ENCODE data around the gene BTN1A1.
A peak's percentile ranks its signal among the peaks of the same experiment; 100 is the strongest.
"Not testable (repeated sequence)": the region's sequence is repeated elsewhere in the genome, so short reads cannot be mapped to it uniquely, and the experiment has no call there.

Gene BTN1A1

DNA sequence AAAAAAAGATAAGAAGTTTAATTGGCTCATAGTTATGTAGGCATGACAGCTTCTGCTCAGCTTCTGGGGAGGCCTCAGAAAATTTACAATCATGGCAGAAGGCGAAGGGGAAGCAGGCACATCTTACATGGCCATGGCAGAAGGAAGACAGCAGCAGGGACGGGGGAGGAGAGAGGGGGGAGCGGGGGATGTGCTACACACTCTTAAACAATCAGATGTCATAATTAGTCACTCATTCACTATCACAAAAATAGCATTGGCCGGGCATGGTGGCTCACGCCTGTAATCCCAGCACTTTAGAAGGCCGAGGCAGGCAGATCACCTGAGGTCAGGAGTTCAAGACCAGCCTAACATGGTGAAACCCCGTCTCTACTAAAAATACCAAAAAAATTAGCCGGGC lies 10.9 kb downstream of the BTN1A1 start:
- DNase-seq (ENCODE audit: low spot score), result not testable (repeated sequence)

DNA sequence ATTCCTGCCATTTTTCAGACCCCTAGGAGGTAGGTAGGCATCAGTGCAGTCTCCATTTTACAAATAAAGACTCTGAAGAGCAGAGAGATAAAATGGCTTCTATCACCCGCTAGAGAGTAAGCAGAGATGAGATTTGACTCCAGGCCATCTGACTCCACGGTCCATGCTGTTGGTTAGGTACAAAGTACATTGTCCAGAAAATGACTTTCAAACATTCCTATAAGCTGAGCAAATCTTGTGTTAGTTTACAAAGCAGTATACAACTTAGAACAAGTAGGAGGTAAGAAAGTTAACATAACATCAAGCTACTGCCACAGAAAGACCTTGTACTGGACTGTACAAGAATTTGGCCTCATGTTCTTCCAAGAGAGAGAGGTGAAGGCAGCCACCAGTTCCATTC lies 14.9 kb downstream of the BTN1A1 start:
- DNase-seq (ENCODE audit: low spot score), result no peak

GRCh38 chr6:26516481-26517427 lies 16.7 kb downstream of the BTN1A1 start:
- peak; percentile 62 for DNase-seq (ENCODE audit: low spot score)

DNA sequence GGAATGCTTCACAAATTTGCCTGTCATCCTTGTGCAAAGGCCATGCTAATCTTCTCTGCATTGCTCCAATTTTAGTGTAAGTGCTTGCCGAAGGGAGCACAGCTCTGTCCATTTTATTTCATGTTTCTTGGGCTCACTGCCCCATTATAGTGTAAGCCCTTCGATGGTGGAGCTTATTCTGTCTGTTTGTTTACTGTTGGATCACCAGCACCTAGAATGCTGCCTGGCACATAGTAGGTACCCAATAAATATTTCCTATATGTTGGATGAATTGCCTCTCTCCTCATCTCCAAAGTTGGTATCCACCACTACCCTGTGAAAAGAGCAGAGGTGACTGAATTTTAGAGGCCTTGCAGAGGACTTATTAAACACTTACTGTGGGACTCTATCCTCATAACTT lies 19.3 kb downstream of the BTN1A1 start:
- DNase-seq (ENCODE audit: low spot score), result no peak

GRCh38 chr6:26520237-26520849 lies 20.2 kb downstream of the BTN1A1 start:
- DNase-seq (ENCODE audit: low spot score), result no peak

- DNase-seq (ENCODE audit: low spot score), result peak; percentile 96
These were observed 20.9 kb downstream of the BTN1A1 start for GRCh38 chr6:26520850-26521599.

- DNase-seq (ENCODE audit: low spot score), result no peak
These were observed 21.7 kb downstream of the BTN1A1 start for GRCh38 chr6:26521600-26522391.

DNA sequence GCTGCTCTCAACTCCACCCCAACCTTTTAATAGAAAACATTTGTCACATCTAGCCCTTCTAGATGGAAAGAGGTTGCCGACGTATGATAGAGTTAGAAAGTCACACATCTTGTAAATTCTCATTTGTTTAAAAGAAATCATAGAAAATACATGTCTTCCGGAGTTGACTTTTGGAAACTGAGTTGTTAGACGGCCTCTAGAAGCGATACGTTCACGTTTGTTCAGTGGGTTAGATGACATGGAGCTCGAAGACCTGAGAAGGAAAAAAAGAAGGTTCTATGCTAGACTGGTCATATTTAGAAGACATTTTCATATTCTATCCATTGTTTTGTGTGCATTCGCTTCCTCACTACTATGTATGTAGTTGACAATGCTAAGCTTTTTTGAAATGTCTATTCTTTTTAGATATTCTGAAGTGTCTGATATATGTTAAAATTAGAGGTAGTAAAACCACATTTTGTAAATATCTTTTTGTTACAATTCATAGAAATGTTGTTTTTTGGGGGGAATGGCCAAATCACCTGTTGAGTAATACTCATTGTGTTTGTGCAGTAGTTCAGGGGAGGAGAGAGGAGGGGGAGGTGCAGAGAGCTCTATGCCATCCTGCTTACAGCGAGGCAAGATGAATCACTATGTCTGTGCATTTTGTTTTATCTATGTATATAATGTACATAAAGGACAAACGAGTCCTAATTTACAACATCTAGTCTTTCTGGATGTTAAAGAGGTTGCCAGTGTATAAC lies 22.6 kb downstream of the BTN1A1 start:
- not testable (repeated sequence) for DNase-seq (ENCODE audit: low spot score)

- not testable (repeated sequence) for DNase-seq (ENCODE audit: low spot score)
These were observed 24.2 kb downstream of the BTN1A1 start for GRCh38 chr6:26524314-26524713.

GRCh38 chr6:26524722-26525370 lies 24.7 kb downstream of the BTN1A1 start:
- no peak for DNase-seq (ENCODE audit: low spot score)

- DNase-seq (ENCODE audit: low spot score), result no peak
These were observed 25.7 kb downstream of the BTN1A1 start for GRCh38 chr6:26525838-26526237.

GRCh38 chr6:26526928-26527327 lies 26.8 kb downstream of the BTN1A1 start:
- no peak for DNase-seq (ENCODE audit: low spot score)

DNA sequence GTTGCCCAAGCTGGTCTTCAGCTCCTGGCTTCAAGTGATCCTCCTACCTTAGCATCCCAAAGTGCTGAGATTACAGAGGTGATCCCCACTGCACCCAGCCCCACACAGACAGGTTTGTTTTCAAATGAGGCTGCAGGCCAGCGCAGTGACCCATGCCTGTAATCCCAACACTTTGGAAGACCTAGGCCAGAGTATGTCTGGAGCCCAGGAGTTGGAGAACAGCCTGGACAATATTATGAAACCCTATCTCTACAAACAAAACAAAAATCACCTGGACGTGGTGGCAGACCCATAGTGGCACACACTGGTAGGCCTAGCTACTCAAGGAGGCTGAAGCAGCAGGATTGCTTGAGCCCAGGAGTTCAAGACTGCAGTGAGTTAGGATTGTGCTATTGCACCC lies 30.1 kb downstream of the BTN1A1 start:
- DNase-seq (ENCODE audit: low spot score), result no peak

DNA sequence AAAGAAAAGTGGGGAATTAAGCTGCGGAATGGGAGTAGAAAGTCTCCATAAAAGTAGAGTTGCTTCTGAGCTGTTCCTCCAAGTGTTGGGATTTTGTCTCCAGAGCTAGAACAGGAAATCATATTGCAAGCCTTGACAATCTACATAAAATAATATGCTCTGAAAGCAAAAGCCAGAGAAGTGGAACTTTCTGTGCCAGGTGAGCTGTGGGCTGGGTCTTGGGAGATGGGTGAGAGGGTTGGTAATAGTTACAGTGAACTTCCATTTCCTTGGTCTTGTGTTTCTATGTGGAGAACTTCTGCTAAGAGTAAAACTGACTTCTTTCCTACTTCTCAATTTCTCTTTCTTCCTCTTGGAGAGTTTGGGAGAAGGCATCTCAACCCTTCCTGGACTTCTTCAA lies 31.8 kb downstream of the BTN1A1 start:
- no peak for DNase-seq (ENCODE audit: low spot score)

DNA sequence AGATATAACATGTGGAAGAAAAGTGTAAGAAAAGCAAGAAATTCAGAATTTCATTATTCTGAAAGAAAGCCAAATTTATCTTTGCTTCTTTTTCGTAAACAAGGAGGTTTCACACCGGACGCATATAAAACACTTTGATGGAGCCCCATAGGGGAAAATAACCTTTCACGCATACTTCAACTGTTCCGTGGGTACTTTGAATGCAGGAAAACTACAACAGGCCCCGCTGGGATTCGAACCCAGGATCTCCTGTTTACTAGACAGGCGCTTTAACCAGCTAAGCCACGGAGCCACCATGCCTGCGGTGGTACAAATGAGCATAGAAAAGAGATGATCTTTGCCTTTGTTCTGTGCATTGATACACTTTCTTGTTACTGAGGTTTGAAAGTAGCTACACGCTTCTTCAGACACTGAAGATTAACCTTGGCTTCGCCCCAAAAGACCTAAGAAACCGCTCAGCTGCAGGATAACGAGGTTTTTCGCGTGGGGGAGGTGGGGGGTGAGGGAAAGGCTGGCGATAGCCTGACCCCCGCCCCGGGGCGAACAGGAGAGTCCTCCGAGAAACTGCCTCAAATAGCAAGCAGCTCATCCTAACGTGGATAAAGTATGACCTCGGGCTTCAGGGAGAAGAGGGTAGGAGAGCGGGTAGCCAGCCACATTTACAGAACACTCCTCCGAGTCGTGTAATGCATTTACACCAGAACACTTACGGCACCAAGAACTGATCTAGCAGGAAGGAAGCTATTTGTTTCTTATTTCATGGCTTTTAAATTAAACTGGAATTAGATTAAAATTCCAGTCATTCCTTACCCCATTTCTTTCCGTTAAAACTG lies 32.8 kb downstream of the BTN1A1 start:
- DNase-seq (ENCODE audit: low spot score), result peak; percentile 63

DNA sequence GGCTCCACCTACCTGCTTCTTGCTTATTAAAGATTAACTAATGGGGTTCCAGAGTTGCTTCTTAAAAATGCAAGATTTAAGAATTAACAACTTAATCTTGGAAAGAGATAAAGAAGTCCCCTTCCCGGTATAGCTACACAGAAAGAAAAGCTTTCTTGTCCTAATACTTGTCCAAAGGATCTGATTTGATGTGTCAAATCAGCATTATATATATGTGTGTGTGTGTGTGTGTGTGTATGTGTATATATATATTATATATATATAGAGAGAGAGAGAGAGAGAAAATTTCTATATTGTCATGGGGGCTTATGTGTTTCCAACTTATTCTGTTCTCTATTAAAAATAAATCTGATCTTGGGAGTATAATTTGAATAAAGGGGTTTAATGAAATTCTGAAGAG lies 33.4 kb downstream of the BTN1A1 start:
- no peak for DNase-seq (ENCODE audit: low spot score)

DNA sequence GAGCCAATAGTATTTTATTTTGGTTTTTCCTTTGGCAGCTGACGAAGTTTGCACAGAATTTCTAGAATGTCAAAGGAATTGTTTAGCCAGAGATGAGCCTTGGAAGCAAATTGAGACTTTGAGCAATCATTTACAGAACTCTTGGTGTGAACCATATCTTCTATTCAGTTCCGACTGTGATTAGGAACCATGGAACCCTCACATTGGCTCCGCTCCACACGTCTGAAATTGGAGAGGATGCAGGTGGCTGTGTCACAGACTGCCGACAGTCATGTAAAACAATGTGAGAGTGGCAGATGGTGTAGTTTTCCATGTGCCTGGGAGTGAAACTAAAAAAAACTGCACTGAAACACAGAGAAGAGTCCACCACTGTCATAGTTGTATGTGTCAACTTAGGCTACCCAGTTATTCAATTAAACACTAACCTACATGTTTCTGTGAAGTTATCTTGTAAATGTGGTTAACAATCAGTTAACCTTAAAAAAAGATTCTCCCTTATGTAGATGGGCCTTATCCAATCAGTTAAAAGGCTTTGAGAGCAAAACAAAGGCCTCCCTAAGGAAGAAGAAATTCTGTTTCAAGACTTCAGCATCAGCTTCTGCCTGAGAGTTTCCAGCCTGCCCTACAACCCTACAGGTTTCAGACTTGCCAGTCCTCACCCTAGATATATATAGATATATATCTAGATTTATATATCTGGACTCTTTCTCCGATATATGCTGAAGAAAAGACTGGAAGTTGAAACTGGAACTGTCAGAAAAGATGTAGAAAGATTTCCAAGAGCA lies 34.8 kb downstream of the BTN1A1 start:
- no peak for DNase-seq (ENCODE audit: low spot score)

DNA sequence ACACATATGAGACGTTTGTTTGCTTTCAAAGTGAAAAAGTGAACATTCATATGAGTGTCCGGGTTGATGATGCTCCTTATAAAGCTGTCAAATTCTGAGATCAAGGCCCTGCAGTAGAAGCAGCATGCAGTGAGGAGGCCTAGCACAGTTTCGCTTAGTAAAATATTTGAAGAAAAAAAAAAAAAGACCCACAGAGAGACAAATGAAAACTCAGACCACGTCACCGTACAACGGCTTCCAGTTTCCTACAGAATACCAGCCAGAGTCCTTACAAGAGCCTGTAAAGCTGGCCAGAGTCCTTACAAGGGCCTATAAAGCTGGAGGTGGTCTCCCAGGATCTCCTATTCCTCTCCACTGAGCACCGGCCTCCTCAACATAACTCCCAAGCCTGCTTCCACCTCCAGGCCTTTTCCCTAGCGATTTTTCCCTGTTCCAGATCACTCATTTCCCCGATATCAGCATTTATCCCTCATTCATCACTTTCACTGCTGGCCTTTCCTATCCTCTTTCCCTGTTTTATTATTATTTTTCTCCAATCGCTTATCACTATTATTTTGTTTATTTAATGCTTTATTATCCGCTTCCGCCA lies 36.6 kb downstream of the BTN1A1 start:
- no peak for DNase-seq (ENCODE audit: low spot score)
